Kidney tubule cell (primary cell): Measurements from ENCODE around the gene STYXL1.

Experiments
- DNase-seq: peaks from one replicate; pipeline ENCODE4 v3.0.0-alpha.2; 2018; ENCODE audit warnings: low spot score

STYXL1 gene

GRCh38 chr7:75980430-75981202 lies 67.2 kb downstream of the STYXL1 start:
- no peak for DNase-seq

GRCh38 chr7:75979759-75980429 lies 67.9 kb downstream of the STYXL1 start:
- DNase-seq = peak; percentile 63

- no peak for DNase-seq
Observed at GRCh38 chr7:75977743-75978142, 70.1 kb downstream of the STYXL1 start.

- DNase-seq = no peak
Observed at GRCh38 chr7:75971961-75972763, 75.6 kb downstream of the STYXL1 start.

GRCh38 chr7:75971309-75971960 lies 76.4 kb downstream of the STYXL1 start:
- no peak for DNase-seq

GRCh38 chr7:75969704-75970498 lies 77.9 kb downstream of the STYXL1 start:
- DNase-seq = peak; percentile 39

GRCh38 chr7:75969182-75969581 lies 78.6 kb downstream of the STYXL1 start:
- DNase-seq = no peak

- DNase-seq = no peak
Observed at GRCh38 chr7:75968561-75969001, 79.2 kb downstream of the STYXL1 start.

- no peak for DNase-seq
Observed at GRCh38 chr7:75968012-75968411, 79.8 kb downstream of the STYXL1 start.

GRCh38 chr7:75967487-75967997 lies 80.3 kb downstream of the STYXL1 start:
- no peak for DNase-seq

- DNase-seq = no peak
Observed at GRCh38 chr7:75967055-75967454, 80.7 kb downstream of the STYXL1 start.

- DNase-seq = no peak
Observed at GRCh38 chr7:75966190-75966961, 81.4 kb downstream of the STYXL1 start.

GRCh38 chr7:75965617-75966016 lies 82.2 kb downstream of the STYXL1 start:
- DNase-seq = no peak

- DNase-seq = no peak
Observed at GRCh38 chr7:75963381-75963995, 84.3 kb downstream of the STYXL1 start.

- DNase-seq = peak; percentile 54
Observed at GRCh38 chr7:75962607-75963380, 85.0 kb downstream of the STYXL1 start.

GRCh38 chr7:75961218-75961617 lies 86.6 kb downstream of the STYXL1 start:
- DNase-seq = no peak

GRCh38 chr7:75960372-75960771 lies 87.4 kb downstream of the STYXL1 start:
- DNase-seq = peak; percentile 52

- peak; percentile 40 for DNase-seq
Observed at GRCh38 chr7:75958802-75959543, 88.8 kb downstream of the STYXL1 start.
